B cell (primary cell): Measurements from ENCODE around the gene RXYLT1.

Experiments
- CTCF ChIP-seq: fragments of 200-600 bp; IDR thresholded peaks from one replicate; pipeline ENCODE4 v1.8.0; 2022; ENCODE audit warnings: antibody characterized with exemption, mild to moderate bottlenecking
- EZH2 ChIP-seq: IDR thresholded peaks from 2 replicates; pipeline ENCODE4 v1.6.1; 2012; ENCODE audit warnings: borderline replicate concordance, low read depth, mild to moderate bottlenecking, moderate library complexity, low read length; ENCODE audit not compliant: insufficient read depth, poor library complexity, severe bottlenecking

DNA sequence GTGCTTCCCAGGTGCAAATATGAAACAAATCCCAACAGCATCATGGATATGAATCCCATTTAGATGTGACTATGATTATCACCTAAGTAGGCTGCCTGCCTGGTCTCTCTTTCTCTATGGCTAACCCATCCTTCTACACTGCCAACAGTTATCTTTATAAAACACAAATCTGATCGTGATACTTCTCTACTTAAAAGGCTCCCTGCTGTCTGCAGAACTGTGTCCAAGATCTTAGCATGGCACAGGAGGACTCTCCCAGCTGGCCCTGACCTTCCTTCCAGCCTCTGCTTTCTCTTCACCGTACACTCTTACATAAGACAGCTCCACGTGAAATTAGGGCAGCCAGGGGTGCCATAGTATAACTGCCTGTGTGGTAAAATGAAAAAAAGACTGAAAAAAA, 61.3 kb downstream of the RXYLT1 start:
- TF ChIP-seq CTCF (no peak), EZH2 (no peak)
